Smooth muscle cell (in vitro differentiated cells): Measurements from ENCODE around the gene IL23A. TPM values are rescaled to one million over a fixed set of nuclear protein-coding genes. Genes with fewer than 3 reads are reported as not detected.

Source experiments
- DNase-seq: peaks from one replicate; lab custom pipeline; 2025; ENCODE audit not compliant: unreplicated experiment; lab: John Stamatoyannopoulos, UW
- H2AFZ ChIP-seq: fragments of 200-600 bp; sonication (generic); 2 replicates; pipeline ENCODE4 v1.6.0; 2016; ENCODE audit warnings: antibody characterized with exemption, low read depth, mild to moderate bottlenecking
- H3F3A ChIP-seq: fragments of 200-600 bp; sonication (generic); 2 replicates; pipeline ENCODE4 v1.6.0; 2017; ENCODE audit warnings: antibody characterized with exemption, low read depth
- H3K27ac ChIP-seq: fragments of 200-600 bp; sonication (generic); 2 replicates; pipeline ENCODE4 v1.5.1; 2016; ENCODE audit warnings: low read depth, mild to moderate bottlenecking
- H3K27me3 ChIP-seq: fragments of 200-600 bp; sonication (generic); 2 replicates; pipeline ENCODE4 v1.6.1; 2016; ENCODE audit warnings: low read depth, mild to moderate bottlenecking
- H3K36me3 ChIP-seq: fragments of 200-600 bp; sonication (generic); 2 replicates; pipeline ENCODE4 v1.5.1; 2016; ENCODE audit warnings: low read depth
- H3K4me1 ChIP-seq: fragments of 200-600 bp; sonication (generic); 2 replicates; pipeline ENCODE4 v1.5.1; 2016; ENCODE audit warnings: low read depth
- H3K4me2 ChIP-seq: fragments of 200-600 bp; sonication (generic); 2 replicates; pipeline ENCODE4 v1.6.0; 2016; ENCODE audit warnings: mild to moderate bottlenecking
- H3K4me3 ChIP-seq: fragments of 200-600 bp; sonication (generic); 2 replicates; pipeline ENCODE4 v1.5.1; 2016; ENCODE audit warnings: mild to moderate bottlenecking
- H3K79me2 ChIP-seq: fragments of 200-600 bp; sonication (generic); 2 replicates; pipeline ENCODE4 v1.6.0; 2016; ENCODE audit warnings: low read depth, mild to moderate bottlenecking
- H3K9ac ChIP-seq: fragments of 200-600 bp; sonication (generic); 2 replicates; pipeline ENCODE4 v1.6.0; 2016; ENCODE audit warnings: low read depth
- H3K9me3 ChIP-seq: fragments of 200-600 bp; sonication (generic); replicated peaks from 2 replicates; pipeline ENCODE4 v1.5.1; 2016; ENCODE audit warnings: low read depth
- H4K20me1 ChIP-seq: fragments of 200-600 bp; sonication (generic); 2 replicates; pipeline ENCODE4 v1.6.0; 2016; ENCODE audit warnings: low read depth
- WGBS: methylation state at CpG from one replicate; pipeline ENCODE4 v1.1.7; 2016; ENCODE audit warnings: low lambda C conversion rate; 5-methylcytosine and 5-hydroxymethylcytosine counted together
- polyA plus RNA-seq: library from polyadenylated mRNA; unstranded; fragments of >200 nt; fragmentation: Nextera tagmentation; extraction: Ambion mirVana; gene quantifications from 2 replicates; pipeline ENCODE4 v1.2.1, GENCODE V29; 2016
- total RNA-seq: library from RNA; depleted of rRNA; stranded (reverse); fragments of >200 nt; gene quantifications from 2 replicates; pipeline ENCODE4 v1.2.3, GENCODE V29; 2014
- TF ChIP-seq, protein P1 (sequence below): fragments of 200-600 bp; sonication (generic); IDR thresholded peaks from 2 replicates; pipeline ENCODE4 v1.5.1; 2017; ENCODE audit warnings: borderline replicate concordance, mild to moderate bottlenecking, antibody characterized with exemption; ENCODE audit not compliant: insufficient read depth, poor library complexity, severe bottlenecking

Gene IL23A
- total and polyA plus RNA-seq, 2 experiments from 2014 or later, result 0.35 to 0.54 TPM

DNA sequence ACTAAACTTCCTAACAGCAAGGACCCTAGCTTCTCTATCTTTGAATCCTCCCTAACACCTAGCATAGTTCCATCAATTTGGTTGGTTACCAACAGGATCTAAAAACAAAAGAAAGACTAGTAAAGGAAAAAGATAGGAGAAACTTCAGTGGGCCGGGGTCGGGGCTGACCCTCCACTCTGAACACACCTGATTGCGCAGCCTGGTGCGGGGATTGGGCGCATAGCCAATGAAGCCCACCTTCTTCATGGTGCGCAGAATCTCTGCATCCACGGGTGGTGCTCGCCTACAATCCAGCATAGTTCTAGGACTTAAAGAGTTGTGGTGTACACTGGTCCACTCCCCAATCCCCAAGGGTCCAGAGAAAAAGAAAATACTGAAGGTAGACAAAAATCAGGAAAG lies 12.6 kb upstream of the IL23A start:
- no peaks in the 10 kb centered on the region for H3K79me2 ChIP-seq
- no peaks in the 10 kb centered on the region for H3K27me3 ChIP-seq
- no peaks in the 10 kb centered on the region for H3K4me1 ChIP-seq
- no peak overlapping the region for H3K9ac ChIP-seq
- H3K4me2 ChIP-seq, result no peak overlapping the region
- H4K20me1 ChIP-seq, result no peaks in the 10 kb centered on the region
- H3K27ac ChIP-seq, result no peak overlapping the region
- H3K4me3 ChIP-seq, result no peak overlapping the region
- no peaks in the 10 kb centered on the region for H3K9me3 ChIP-seq
- H3F3A ChIP-seq, result no peaks in the 10 kb centered on the region
- no peaks in the 10 kb centered on the region for H3K36me3 ChIP-seq
- DNase-seq, result no peak
- TF ChIP-seq, protein P1, sequence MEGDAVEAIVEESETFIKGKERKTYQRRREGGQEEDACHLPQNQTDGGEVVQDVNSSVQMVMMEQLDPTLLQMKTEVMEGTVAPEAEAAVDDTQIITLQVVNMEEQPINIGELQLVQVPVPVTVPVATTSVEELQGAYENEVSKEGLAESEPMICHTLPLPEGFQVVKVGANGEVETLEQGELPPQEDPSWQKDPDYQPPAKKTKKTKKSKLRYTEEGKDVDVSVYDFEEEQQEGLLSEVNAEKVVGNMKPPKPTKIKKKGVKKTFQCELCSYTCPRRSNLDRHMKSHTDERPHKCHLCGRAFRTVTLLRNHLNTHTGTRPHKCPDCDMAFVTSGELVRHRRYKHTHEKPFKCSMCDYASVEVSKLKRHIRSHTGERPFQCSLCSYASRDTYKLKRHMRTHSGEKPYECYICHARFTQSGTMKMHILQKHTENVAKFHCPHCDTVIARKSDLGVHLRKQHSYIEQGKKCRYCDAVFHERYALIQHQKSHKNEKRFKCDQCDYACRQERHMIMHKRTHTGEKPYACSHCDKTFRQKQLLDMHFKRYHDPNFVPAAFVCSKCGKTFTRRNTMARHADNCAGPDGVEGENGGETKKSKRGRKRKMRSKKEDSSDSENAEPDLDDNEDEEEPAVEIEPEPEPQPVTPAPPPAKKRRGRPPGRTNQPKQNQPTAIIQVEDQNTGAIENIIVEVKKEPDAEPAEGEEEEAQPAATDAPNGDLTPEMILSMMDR, result no peak
- H2AFZ ChIP-seq, result no peak overlapping the region
- 97% methylated on average over 8 of the region's 8 CpGs for WGBS

DNA sequence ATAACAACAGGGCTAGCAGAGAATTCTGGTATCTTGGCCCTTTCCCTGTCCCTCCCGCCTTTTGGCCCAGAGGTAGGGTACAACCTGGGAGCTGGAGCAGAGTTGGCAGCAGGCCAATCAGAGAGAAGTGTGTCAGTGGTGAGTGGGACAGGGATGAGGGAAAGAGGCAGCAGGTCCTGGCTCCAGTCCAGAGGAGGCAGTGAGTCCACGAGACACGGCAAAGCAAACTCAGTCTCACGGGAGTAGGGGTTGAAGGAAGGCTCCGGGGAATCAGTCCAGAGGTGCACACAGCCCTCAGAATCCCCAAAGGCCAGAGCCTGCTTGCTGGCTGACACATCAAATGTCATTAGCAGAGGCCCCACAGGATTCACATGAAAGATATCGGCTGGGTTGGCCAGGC lies 12.2 kb upstream of the IL23A start:
- Histone ChIP-seq H2AFZ (no peak overlapping the region), H3K4me3 (no peak overlapping the region), H3K9me3 (no peaks in the 10 kb centered on the region), H3K79me2 (no peaks in the 10 kb centered on the region), H3K36me3 (no peaks in the 10 kb centered on the region), H3K4me2 (no peak overlapping the region), H3K27me3 (no peaks in the 10 kb centered on the region), H3F3A (no peaks in the 10 kb centered on the region), H4K20me1 (no peaks in the 10 kb centered on the region), H3K9ac (no peak overlapping the region), H3K4me1 (no peaks in the 10 kb centered on the region), H3K27ac (no peak overlapping the region)
- no peak for DNase-seq
- WGBS, result 96% methylated on average over 6 of the region's 6 CpGs
- TF ChIP-seq, protein P1, result no peak

GRCh38 chr12:56330936-56331490 lies 7.7 kb upstream of the IL23A start:
- H2AFZ ChIP-seq, result no peak overlapping the region
- TF ChIP-seq, protein P1, result no peak
- no peak overlapping the region for H3K4me3 ChIP-seq
- H3K36me3 ChIP-seq, result no peaks in the 10 kb centered on the region
- no peak overlapping the region for H3K4me2 ChIP-seq
- H3K9ac ChIP-seq, result no peak overlapping the region
- no peaks in the 10 kb centered on the region for H3K27me3 ChIP-seq
- H3K9me3 ChIP-seq, result no peaks in the 10 kb centered on the region
- WGBS, result 92% methylated on average over 7 of the region's 7 CpGs
- no peaks in the 10 kb centered on the region for H3K79me2 ChIP-seq
- no peak for DNase-seq
- no peaks in the 10 kb centered on the region for H4K20me1 ChIP-seq
- H3K27ac ChIP-seq, result no peak overlapping the region
- no peaks in the 10 kb centered on the region for H3F3A ChIP-seq
- no peaks in the 10 kb centered on the region for H3K4me1 ChIP-seq

- peak overlapping the region; percentile 81 for H3K9ac ChIP-seq
- TF ChIP-seq, protein P1, result no peak
- no peak overlapping the region for H2AFZ ChIP-seq
Observed at GRCh38 chr12:56332512-56333196, 6.0 kb upstream of the IL23A start.

More at GRCh38 chr12:56332512-56333196, 6.0 kb upstream of the IL23A start:
- Histone ChIP-seq H3K4me1 (no peaks in the 10 kb centered on the region), H3K4me3 (peak overlapping the region; percentile 62), H3K9me3 (no peaks in the 10 kb centered on the region), H3K79me2 (no peaks in the 10 kb centered on the region), H3K36me3 (no peaks in the 10 kb centered on the region), H3K27me3 (no peaks in the 10 kb centered on the region), H3K27ac (peak overlapping the region; percentile 89), H4K20me1 (no peaks in the 10 kb centered on the region), H3K4me2 (peak overlapping the region; percentile 88), H3F3A (no peaks in the 10 kb centered on the region)
- WGBS, result 98% methylated on average over 11 of the region's 11 CpGs
- no peak for DNase-seq
